ENCODE data around the gene TTLL1.

TTLL1 gene

DNA sequence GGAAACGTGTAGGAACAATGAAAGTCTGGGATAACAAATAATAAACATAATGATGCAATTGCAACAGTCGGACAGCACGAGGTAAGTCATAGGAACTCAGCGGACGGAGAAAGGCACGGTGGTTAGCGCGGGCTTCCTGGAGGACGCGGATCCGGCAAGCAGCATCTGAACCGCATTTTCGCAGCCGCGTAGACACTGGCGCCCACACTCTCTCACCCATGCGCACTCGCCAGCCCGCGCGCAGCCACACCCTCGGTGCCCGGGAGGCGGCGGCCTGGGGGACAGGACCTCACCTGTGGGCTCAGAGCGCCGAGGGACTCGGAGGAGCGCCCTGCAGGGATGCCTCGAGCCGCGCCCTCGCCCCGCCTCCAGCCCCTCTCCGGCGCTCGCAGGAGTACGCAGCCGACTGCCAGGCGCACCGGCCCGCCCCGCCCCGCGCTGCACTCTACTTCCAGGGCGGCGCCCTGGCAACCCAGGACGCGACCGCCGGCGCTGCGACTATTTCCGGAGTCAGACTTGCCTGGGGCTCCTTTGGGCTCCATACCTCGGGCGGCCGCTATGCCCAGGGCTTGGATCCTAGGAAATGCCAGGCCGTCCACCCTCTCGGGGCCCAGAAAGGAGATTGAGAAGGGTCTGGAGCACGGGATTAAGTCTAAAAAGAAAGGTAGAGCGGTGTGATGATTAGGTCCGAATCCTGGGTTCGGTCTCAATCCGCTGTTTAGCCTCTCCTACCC lies at the start of gene TTLL1:
Gene TTLL1 (minus strand): TSS at position 408 of the 734 bp plus-strand sequence. CDS start 13,805 bp downstream, outside the sequence.
- in situ Hi-C loops (cut with HindIII; ENCODE audit: low pct_ligation_motif_present, low pct_unique_long_range_greater_than_20kb, low sequenced_read_pairs) = no loop called here
- DNase-seq = peak; percentile 82

DNA sequence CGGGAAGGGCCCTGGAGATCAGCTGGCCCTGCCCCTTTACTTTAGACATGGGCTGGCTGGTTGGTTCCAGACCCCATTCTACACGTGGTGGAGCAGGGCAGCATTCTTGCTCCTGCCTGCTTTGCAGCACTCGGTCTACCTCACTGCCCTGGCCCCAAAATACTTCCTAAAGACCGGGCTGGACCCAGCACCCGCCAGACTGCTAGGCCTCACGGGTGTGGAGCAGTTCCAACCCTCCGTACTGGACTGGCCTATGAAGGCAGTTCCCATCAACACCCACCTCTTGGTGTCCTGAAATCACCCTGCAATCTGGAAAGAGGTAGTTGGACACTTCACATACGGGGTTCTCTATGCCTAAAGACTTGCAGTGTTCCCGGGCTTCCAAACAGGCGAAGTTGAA lies 47.6 kb upstream of the TTLL1 start:
- no peak for DNase-seq
- in situ Hi-C loops (cut with HindIII; ENCODE audit: low pct_ligation_motif_present, low pct_unique_long_range_greater_than_20kb, low sequenced_read_pairs) = no loop called here

DNA sequence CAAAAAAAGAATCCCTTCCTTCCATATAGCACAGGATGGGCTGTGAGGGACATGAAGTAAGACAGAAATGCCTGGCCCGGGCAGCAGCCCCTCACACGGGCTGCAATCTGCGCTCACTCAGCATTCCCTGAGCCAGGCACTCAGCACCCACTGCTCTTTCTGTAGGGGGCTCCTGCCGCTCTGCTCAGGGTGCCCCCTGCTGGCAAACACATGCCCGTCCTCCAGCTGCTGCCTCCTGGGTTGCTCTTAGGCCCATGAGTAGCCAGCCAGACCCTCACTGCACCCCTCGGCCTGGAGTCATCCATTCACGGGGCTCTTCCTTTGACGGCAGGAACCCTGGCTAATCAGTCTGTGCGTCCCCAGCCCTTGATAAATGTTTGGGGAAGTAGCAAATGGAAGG lies 47.1 kb upstream of the TTLL1 start:
- DNase-seq = peak; percentile 23
- in situ Hi-C loops (cut with HindIII; ENCODE audit: low pct_ligation_motif_present, low pct_unique_long_range_greater_than_20kb, low sequenced_read_pairs) = no loop called here

DNA sequence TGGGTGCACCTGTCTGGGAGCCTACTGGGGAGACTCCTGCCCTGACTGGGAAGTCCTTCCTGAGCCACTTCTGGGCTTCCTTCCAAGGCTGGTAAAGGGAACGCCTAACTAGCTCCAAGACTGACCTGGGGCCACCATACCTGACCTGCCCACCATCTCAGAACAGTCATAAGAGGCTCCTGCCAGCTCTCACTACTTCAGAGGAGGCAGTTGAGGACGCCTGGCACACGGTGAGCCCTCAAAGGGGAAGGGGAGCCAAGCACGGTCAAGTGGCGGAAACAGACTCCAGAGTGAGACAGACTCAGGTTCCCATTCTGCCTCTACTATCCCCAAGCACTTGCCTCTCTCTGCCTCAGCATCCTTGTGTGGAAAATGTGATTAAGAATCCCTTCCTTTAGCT lies 46.4 kb upstream of the TTLL1 start:
- no peak for DNase-seq
- in situ Hi-C loops (cut with HindIII; ENCODE audit: low pct_ligation_motif_present, low pct_unique_long_range_greater_than_20kb, low sequenced_read_pairs) = no loop called here

DNA sequence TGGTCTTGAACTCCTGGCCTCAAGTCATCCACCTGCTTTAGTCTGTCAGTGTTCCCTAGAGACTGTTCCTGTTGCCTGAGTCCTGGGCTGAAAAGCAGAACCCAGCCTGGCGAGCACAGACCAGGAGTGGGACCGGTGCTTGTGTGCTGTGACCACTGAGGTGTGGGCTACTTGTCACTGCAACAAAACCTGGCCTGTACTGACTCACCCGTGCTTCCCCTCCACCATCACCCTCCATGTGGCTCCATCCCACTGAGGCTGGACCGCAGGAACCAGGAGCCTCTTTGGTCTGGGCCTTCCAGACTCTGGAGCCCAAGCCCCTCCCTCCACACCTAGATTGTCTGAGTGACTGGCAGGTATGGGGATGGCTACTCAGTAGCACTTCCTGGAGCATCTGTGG lies 45.4 kb upstream of the TTLL1 start:
- in situ Hi-C loops (cut with HindIII; ENCODE audit: low pct_ligation_motif_present, low pct_unique_long_range_greater_than_20kb, low sequenced_read_pairs) = no loop called here

DNA sequence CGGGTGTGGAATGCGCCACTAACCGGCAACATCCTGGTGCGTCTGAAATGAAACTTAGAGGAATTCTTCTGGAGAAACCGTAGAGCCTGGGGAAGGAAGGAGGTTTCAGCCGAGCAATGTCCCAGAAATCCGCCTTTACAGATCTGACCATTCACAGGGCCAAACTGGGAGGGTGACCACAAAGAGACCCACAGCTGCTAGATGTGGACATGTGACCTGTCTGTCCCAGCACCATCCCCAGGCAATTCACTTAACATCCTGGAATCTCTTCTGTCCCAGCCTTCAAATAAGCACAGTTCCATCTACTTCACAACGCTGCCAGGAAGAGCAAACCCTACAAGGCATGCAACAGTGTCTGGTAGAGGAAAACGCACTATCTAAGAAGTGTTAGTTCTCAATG lies 44.2 kb upstream of the TTLL1 start:
- in situ Hi-C loops (cut with HindIII; ENCODE audit: low pct_ligation_motif_present, low pct_unique_long_range_greater_than_20kb, low sequenced_read_pairs) = no loop called here
- no peak for DNase-seq

More for the DNA sequence above, 45.4 kb upstream of the TTLL1 start:
- DNase-seq = no peak

DNA sequence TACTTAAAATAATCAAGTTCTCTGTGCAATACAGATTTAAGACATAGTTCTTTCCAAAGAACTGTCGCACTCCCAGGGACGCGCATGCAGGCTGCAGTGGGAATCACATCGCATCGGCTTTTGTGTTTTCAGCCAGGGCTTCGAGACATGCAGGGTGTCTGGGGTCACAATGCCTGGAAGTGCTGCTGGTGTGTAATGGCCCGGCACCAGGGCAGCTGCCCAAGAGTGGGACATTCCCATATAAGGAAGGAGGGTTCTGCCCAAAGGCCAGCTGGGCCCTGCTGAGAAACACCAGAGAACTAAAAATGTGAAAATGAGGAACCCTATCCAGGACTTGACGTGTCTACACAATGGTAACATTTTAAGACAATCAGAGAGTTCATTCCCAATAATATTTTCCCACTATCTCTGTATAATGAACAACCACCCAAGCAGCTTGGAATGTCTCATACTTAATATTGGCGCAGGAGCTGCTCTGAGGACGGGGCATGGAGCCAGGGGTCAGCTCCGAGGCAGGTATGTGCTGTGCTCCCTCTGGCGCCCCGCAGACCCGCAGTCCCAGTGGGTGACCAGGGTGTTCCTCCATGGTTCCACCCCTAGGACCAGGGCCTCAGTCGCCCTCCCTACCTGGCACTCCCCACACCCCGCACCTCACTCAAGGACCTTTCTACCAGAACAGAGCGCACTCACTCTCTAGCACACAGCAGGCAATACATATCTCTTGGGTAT lies 42.7 kb upstream of the TTLL1 start:
- in situ Hi-C loops (cut with HindIII; ENCODE audit: low pct_ligation_motif_present, low pct_unique_long_range_greater_than_20kb, low sequenced_read_pairs) = no loop called here
- no peak for DNase-seq

DNA sequence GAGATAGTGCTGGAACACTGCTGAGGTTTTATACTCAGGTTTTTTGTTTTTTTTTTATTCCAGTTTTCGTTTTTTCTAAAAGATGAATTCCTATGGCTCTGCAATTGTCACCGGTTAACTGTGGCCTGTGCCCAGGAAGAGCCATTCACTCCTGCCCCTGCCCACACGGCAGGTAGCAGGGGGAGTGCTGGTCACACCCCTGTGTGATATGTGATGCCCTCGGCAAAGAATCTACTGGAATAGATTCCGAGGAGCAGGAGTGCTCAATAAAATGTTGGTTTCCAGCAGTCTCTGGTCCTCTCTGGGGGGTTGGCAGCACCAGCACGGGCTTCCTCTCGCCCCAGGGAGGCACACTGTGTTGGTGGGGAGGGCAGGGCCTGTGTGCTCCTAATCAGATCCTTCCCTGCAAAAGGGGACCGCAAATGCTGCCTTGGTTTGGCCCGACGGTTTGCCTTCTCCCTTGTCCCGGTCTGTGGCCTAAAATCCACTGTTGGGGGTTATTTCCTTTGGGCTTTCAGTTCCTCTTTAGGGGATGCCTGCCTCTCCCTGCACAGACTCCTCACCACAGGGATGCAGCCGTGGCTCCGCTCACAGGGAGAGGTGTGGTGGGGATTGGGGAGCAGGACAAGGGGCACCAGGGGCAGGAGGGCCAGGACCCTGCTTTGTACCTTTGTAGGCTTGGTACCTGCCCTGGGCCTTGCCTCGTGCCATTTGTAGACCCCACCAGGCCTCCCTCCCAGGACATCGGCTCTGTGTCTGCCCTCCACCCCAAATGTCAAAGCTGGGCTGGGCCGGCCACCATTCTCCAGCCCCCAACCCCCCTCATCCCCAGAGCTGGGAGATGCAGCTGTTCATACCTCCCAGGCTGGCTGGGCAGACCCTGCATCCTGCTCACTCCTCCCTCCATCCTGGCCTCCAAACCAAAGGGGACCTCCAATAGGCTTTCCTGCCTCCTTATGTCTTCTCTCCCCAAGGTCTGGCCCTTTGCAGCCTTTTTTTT lies 40.5 kb upstream of the TTLL1 start:
- in situ Hi-C loops (cut with HindIII; ENCODE audit: low pct_ligation_motif_present, low pct_unique_long_range_greater_than_20kb, low sequenced_read_pairs) = no loop called here

DNA sequence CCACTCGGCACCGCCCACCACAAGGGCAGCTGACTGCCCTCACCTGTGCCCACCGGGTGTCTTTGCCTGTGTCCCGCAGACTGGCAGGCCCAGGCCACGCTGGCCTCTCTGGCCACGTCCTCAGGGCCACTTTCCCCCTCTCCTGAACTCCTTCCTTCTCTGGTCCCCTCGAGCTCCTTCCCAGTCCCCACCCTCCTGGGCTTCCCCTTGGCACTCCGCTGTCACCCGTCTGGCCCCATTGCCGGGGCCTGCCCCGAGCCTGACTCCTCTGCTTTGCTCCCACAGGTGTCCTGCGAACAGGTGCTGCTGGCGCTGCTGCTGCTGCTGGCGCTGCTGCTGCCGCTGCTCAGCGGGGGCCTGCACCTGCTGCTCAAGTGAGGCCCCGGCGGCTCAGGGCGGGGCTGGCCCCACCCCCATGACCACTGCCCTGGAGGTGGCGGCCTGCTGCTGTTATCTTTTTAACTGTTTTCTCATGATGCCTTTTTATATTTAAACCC lies 39.8 kb upstream of the TTLL1 start:
- in situ Hi-C loops (cut with HindIII; ENCODE audit: low pct_ligation_motif_present, low pct_unique_long_range_greater_than_20kb, low sequenced_read_pairs) = no loop called here
- no peak for DNase-seq

More for the DNA sequence above, 40.5 kb upstream of the TTLL1 start:
- DNase-seq = no peak

DNA sequence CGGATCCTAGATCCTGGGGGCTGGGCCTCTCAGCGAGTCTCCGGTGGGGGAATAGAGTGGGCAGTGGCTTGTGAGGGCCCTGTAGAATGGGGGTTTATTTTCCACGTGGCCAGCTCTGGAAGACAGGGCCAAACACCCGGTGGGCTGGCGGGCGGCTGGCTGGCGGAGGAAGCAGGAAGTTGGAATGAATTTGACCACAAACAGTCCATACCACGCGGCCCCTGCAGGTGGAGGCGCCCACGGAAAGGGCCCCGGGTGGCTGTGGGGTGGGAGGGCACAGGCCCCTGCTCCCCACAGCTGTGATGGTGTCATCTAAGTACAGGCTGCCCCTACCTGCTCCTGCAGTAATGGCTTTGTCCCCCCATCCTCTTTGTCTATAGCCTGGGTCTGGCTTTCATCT lies 38.9 kb upstream of the TTLL1 start:
- DNase-seq = no peak
- in situ Hi-C loops (cut with HindIII; ENCODE audit: low pct_ligation_motif_present, low pct_unique_long_range_greater_than_20kb, low sequenced_read_pairs) = no loop called here

DNA sequence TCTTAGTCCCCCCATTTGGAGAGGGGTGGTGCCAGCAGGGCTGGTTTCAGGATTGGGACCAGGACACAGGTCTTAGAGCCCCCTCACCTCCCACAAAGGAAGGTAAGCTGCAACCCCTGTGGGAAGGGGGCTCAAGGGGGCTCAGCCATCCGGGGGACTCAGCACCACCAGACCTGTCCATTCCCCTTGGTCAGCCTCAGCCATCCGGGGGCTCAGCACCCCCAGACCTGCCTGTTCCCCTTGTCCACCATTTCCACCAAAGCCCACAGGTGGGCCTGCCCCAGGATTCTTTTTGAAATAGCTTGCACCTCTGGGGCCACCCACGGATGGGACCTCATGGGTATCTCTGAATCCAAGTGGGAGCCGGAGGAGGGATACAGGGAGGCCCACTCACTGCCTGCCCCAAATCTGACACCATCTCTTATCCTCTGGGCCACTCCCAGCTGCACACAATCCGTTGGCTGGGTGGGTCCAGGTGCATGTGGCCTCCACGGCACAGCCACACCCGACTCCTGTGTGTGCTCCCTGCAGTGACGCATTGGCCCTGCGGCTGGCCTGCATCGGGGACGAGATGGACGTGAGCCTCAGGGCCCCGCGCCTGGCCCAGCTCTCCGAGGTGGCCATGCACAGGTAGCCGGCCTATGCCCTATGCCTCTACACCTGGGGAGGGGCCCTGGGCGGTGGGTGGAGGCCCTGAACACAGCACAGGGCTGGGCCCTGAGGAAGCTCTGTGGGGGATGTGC lies 38.1 kb upstream of the TTLL1 start:
- in situ Hi-C loops (cut with HindIII; ENCODE audit: low pct_ligation_motif_present, low pct_unique_long_range_greater_than_20kb, low sequenced_read_pairs) = no loop called here
- no peak for DNase-seq

DNA sequence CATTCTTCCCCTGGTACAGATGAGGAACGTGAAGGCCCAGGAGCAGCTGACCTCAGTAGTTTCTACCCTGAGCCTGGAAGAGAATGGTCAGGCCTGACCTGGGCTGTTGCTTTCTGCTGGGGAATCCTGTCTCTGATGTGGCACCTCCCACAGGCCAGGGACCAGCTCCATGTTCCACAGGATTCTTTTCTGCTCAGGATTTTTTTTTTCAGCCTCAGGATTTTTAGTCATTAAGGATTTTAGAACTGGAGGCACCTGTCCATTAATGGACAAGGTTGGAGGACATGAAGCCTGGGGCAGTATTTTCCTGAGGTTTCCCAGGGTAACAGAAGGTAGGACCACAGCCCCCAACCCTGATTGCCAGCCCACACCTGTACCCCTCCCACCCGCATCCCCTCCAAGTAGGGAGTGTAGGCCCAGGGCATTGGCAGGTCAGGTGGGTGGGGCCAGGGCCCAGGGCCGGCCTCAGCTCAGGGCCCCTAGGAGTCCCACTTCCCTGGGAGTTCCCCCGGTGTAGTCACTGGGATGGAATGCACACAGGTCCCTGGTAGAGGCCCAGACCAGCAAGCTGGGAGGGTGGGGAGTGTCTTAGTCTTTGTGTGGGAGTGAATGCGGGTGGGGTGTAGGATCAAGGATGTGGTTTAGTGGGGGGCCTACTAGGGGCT lies 37.4 kb upstream of the TTLL1 start:
- in situ Hi-C loops (cut with HindIII; ENCODE audit: low pct_ligation_motif_present, low pct_unique_long_range_greater_than_20kb, low sequenced_read_pairs) = no loop called here
- DNase-seq = peak; percentile 83

DNA sequence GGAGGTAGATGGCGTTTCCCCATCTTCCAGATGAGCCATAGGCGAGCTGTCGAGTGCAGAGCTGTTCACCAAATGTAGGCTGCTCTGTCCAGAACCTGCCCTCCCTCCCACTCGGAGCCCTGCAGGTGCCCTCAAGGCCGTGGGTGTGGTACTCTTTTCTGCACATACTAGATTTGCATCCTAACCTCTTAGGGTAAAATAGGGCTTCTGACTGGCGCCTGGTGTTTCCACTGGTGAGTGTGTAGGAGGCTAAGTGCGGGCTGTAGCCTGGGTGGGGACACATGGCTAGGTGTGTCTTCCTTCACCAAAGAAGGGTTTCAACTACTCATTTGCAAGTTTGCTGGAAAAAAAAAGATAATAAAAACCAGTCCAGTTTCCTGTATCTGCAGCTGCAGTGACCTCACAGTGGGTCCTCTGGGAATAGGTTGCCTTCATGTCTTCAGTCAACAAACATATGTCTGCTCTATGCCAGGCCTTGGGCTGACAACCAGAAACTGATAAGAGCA lies 29.8 kb upstream of the TTLL1 start:
- in situ Hi-C loops (cut with HindIII; ENCODE audit: low pct_ligation_motif_present, low pct_unique_long_range_greater_than_20kb, low sequenced_read_pairs) = no loop called here
- no peak for DNase-seq

DNA sequence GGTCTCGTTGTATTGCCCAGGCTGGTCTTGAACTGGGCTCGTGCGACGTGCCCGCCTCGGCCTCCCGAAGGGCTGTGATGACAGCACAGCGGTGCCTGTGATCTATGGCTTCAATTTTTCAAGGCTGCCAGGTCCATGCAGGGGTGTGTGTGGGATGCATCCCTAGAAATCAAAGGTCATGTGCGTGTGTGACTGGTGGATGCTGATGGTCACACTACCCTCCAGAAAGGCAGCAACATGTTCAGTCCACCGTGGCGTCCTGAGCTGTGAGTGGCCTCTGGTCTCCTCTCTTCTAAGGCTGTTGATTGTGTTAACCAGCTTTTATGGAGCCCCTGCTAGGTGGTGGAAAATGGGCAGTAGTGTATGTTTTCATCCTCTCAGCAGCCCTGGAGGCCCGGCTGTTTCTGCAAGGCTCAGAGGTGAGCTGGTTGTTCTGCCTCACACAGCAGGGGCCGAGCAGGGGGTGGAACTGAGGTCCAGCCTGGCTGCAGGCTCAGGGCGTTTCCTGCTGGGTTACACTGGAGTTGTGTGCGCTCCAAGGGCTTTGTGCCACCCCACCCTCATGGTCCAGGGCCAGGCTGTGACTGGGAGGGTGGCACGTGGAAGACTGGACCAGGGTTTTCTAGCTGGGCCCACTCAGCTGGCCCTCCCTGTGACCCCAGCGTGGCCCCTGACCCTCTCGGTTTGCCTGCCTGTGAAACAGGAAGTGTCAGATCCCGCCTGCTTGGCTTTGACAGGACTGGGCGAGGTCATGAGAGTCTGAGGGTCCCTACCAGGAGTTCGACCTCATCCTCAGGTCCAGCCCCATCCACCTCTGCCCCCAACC lies 29.0 kb upstream of the TTLL1 start:
- no peak for DNase-seq
- in situ Hi-C loops (cut with HindIII; ENCODE audit: low pct_ligation_motif_present, low pct_unique_long_range_greater_than_20kb, low sequenced_read_pairs) = no loop called here

DNA sequence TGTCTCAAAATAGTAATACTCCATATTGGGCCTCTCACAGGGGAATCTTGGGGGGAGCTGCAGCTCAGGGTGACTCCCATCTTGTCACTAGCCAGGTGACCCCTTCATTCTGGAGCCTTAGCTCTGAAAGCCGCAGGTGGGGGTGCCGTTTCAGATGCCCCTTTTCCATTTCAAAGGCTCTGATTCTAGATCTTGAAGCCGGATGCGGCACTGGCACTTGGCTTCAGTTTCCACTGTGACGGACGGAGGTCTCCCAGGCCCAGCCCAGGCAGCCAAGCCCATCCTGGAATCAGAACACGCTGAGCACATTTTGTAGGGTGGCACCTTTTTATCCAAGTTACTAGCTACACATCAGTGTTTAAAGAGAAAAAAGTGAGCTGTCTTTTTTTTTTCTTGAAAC lies 27.7 kb upstream of the TTLL1 start:
- no peak for DNase-seq
- in situ Hi-C loops (cut with HindIII; ENCODE audit: low pct_ligation_motif_present, low pct_unique_long_range_greater_than_20kb, low sequenced_read_pairs) = no loop called here

DNA sequence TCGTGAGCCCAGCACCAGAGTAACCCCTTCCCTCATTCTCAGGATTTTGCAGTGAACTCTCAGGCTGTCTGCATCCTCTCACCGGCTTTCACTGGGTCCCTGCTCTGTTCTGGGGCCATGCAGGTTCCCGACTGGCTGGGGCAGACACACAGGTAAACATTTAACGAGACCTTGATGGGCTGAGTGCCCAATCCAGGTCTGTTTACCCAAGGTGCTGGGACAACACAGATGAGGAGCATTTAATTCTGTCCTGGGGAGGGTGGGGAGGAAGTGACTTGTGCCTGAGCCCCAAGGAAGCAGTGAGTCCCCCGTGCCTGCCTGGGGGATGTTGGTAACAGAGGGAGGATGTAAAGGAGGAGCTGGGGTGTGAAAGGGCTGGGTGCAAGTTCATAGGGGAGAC lies 25.8 kb upstream of the TTLL1 start:
- no peak for DNase-seq
- in situ Hi-C loops (cut with HindIII; ENCODE audit: low pct_ligation_motif_present, low pct_unique_long_range_greater_than_20kb, low sequenced_read_pairs) = no loop called here

Data from ACHN (cell line).